T-helper 1 cell treated with Interleukin-12 subunit alpha and Interleukin-12 subunit beta and Interleukin-4 antibody, amounts not matched to agents 30 μg/mL and 1 μg/mL, for 36 hours (primary cell): ENCODE results near the gene HOXC12.

Experiments used
- H3K27ac Mint-ChIP-seq: one replicate; pipeline ENCODE4 v1.8.0; 2021; ENCODE audit warnings: mild to moderate bottlenecking, mixed read lengths
- H3K27me3 Mint-ChIP-seq: one replicate; pipeline ENCODE4 v1.8.0; 2021; ENCODE audit warnings: low read depth, mixed read lengths
- H3K36me3 Mint-ChIP-seq: one replicate; pipeline ENCODE4 v1.8.0; 2021; ENCODE audit warnings: low read depth, mixed read lengths
- H3K4me1 Mint-ChIP-seq: one replicate; pipeline ENCODE4 v1.8.0; 2021; ENCODE audit warnings: low read depth, mixed read lengths
- H3K4me3 Mint-ChIP-seq: one replicate; pipeline ENCODE4 v1.8.0; 2021; ENCODE audit warnings: mild to moderate bottlenecking, moderate library complexity, mixed read lengths
- H3K9me3 Mint-ChIP-seq: one replicate; pipeline ENCODE4 v1.8.0; 2021; ENCODE audit warnings: mixed read lengths

Gene HOXC12

GRCh38 chr12:53971129-53971528 lies 16.4 kb downstream of the HOXC12 start:
- Mint-ChIP-seq H3K9me3 (no peaks in the 10 kb centered on the region), H3K27me3 (peaks cover 92% of the 10 kb centered on the region), H3K4me3 (no peak overlapping the region), H3K27ac (no peak overlapping the region), H3K36me3 (peaks cover 10% of the 10 kb centered on the region), H3K4me1 (peaks cover 14% of the 10 kb centered on the region)

- Mint-ChIP-seq H3K36me3 (peaks cover 7% of the 10 kb centered on the region), H3K27ac (no peak overlapping the region)
Observed at GRCh38 chr12:53971686-53972085, 17.0 kb downstream of the HOXC12 start.

GRCh38 chr12:53972152-53972702 lies 17.5 kb downstream of the HOXC12 start:
- Mint-ChIP-seq H3K36me3 (peaks cover 7% of the 10 kb centered on the region), H3K4me3 (no peak overlapping the region), H3K9me3 (no peaks in the 10 kb centered on the region), H3K4me1 (peaks cover 9% of the 10 kb centered on the region), H3K27me3 (peaks cover 92% of the 10 kb centered on the region), H3K27ac (peak overlapping the region; percentile 69)

More at GRCh38 chr12:53971686-53972085, 17.0 kb downstream of the HOXC12 start:
- Mint-ChIP-seq H3K27me3 (peaks cover 92% of the 10 kb centered on the region), H3K9me3 (no peaks in the 10 kb centered on the region), H3K4me3 (no peak overlapping the region), H3K4me1 (peaks cover 9% of the 10 kb centered on the region)

- Mint-ChIP-seq H3K4me3 (no peak within 1 kb of the TSS), H3K4me1 (peaks cover 9% of the 10 kb centered on the region), H3K27me3 (peaks cover 92% of the 10 kb centered on the region), H3K36me3 (peaks cover 7% of the 10 kb centered on the region), H3K9me3 (no peaks in the 10 kb centered on the region), H3K27ac (peak within 1 kb of the TSS; percentile 69)
Observed at GRCh38 chr12:53972722-53973235, 18.1 kb downstream of the HOXC12 start, which contains the start of gene HOXC11. HOXC11 (plus strand) TSS chr12:53973126; CDS start chr12:53973242, 116 bp downstream.

- H3K4me1 Mint-ChIP-seq = peaks cover 9% of the 10 kb centered on the region
- H3K9me3 Mint-ChIP-seq = no peaks in the 10 kb centered on the region
- H3K27ac Mint-ChIP-seq = peak overlapping the region; percentile 69
- H3K36me3 Mint-ChIP-seq = peaks cover 7% of the 10 kb centered on the region
- H3K27me3 Mint-ChIP-seq = peaks cover 92% of the 10 kb centered on the region
- H3K4me3 Mint-ChIP-seq = no peak overlapping the region
Observed at GRCh38 chr12:53973236-53974042, 18.7 kb downstream of the HOXC12 start.

GRCh38 chr12:53974084-53975063 lies 19.7 kb downstream of the HOXC12 start, which contains the start of gene HOTAIR:
HOTAIR (minus strand) TSS chr12:53974954.
- Mint-ChIP-seq H3K36me3 (peaks cover 7% of the 10 kb centered on the region), H3K27me3 (peaks cover 92% of the 10 kb centered on the region), H3K27ac (peak within 1 kb of the TSS; percentile 83), H3K4me1 (peaks cover 9% of the 10 kb centered on the region), H3K9me3 (no peaks in the 10 kb centered on the region), H3K4me3 (peak within 1 kb of the TSS; percentile 46)

GRCh38 chr12:53975064-53975471 lies 20.4 kb downstream of the HOXC12 start:
- Mint-ChIP-seq H3K36me3 (peaks cover 7% of the 10 kb centered on the region), H3K9me3 (no peaks in the 10 kb centered on the region), H3K4me3 (no peak overlapping the region), H3K4me1 (peaks cover 9% of the 10 kb centered on the region), H3K27me3 (peaks cover 92% of the 10 kb centered on the region), H3K27ac (no peak overlapping the region)

- Mint-ChIP-seq H3K4me3 (peak overlapping the region; percentile 46), H3K9me3 (no peaks in the 10 kb centered on the region), H3K4me1 (peaks cover 9% of the 10 kb centered on the region), H3K36me3 (peaks cover 8% of the 10 kb centered on the region), H3K27ac (peak overlapping the region; percentile 83), H3K27me3 (peaks cover 92% of the 10 kb centered on the region)
Observed at GRCh38 chr12:53975479-53976152, 20.9 kb downstream of the HOXC12 start.

- peak overlapping the region; percentile 83 for H3K27ac Mint-ChIP-seq
- peaks cover 8% of the 10 kb centered on the region for H3K36me3 Mint-ChIP-seq
- peaks cover 9% of the 10 kb centered on the region for H3K4me1 Mint-ChIP-seq
- no peaks in the 10 kb centered on the region for H3K9me3 Mint-ChIP-seq
- no peak overlapping the region for H3K4me3 Mint-ChIP-seq
- H3K27me3 Mint-ChIP-seq = peaks cover 92% of the 10 kb centered on the region
Observed at GRCh38 chr12:53976172-53976822, 21.6 kb downstream of the HOXC12 start.

GRCh38 chr12:53976823-53977595 lies 22.3 kb downstream of the HOXC12 start:
- peaks cover 9% of the 10 kb centered on the region for H3K4me1 Mint-ChIP-seq
- no peak overlapping the region for H3K4me3 Mint-ChIP-seq
- H3K27me3 Mint-ChIP-seq = peaks cover 91% of the 10 kb centered on the region
- no peaks in the 10 kb centered on the region for H3K9me3 Mint-ChIP-seq
- H3K36me3 Mint-ChIP-seq = peaks cover 8% of the 10 kb centered on the region
- no peak overlapping the region for H3K27ac Mint-ChIP-seq

- peaks cover 9% of the 10 kb centered on the region for H3K4me1 Mint-ChIP-seq
- H3K27me3 Mint-ChIP-seq = peaks cover 90% of the 10 kb centered on the region
- no peak overlapping the region for H3K27ac Mint-ChIP-seq
- no peaks in the 10 kb centered on the region for H3K9me3 Mint-ChIP-seq
- H3K4me3 Mint-ChIP-seq = no peak overlapping the region
- H3K36me3 Mint-ChIP-seq = peaks cover 8% of the 10 kb centered on the region
Observed at GRCh38 chr12:53977596-53978445, 23.1 kb downstream of the HOXC12 start.
